Kidney (tissue), 14 donors: Measurements from ENCODE around the gene CASP10. TPM values are rescaled to one million over a fixed set of nuclear protein-coding genes. Genes with fewer than 3 reads are reported as not detected.
"Not testable (repeated sequence)": the region's sequence is repeated elsewhere in the genome, so short reads cannot be mapped to it uniquely, and the experiment has no call there.

Experiments used
- DNase-seq, 5 donors: peaks; one replicate each; pipeline ENCODE4 v3.0.0-alpha.2; 2013 to 2020
- FAIRE-seq: peaks from 2 replicates; lab custom pipeline; 2012; peaks lifted over from hg19 to GRCh38; lab: Jason Lieb, UNC
- H3K27ac ChIP-seq, 2 donors: one replicate each; pipeline ENCODE4 v1.7.0; 2013; ENCODE audit warnings: low read depth in 2 of 2, low read length in 2 of 2, inconsistent platforms in 1 of 2
- H3K27me3 ChIP-seq: one replicate; pipeline ENCODE4 v1.7.1; 2013; ENCODE audit warnings: low read length, inconsistent platforms; ENCODE audit not compliant: control insufficient read depth, insufficient read depth
- H3K36me3 ChIP-seq, 3 donors: one replicate each; pipeline versions ENCODE4 v1.7.0 to v1.7.1; 2013; ENCODE audit warnings: low read length in 3 of 3, control low read depth in 1 of 3, inconsistent platforms in 1 of 3; ENCODE audit not compliant: insufficient read depth in 3 of 3, control insufficient read depth in 2 of 3
- H3K4me1 ChIP-seq, 3 donors: one replicate each; pipeline versions ENCODE4 v1.7.0 to v1.7.1; 2013; ENCODE audit warnings: low read length in 3 of 3, inconsistent platforms in 1 of 3, low read depth in 1 of 3; ENCODE audit not compliant: control insufficient read depth in 2 of 3, insufficient read depth in 2 of 3
- H3K4me3 ChIP-seq, 3 donors: one replicate each; pipeline versions ENCODE4 v1.7.0 to v1.8.1; 2013; ENCODE audit warnings: low read length in 3 of 3, control low read depth in 1 of 3, inconsistent platforms in 1 of 3
- H3K9ac ChIP-seq, 3 donors: one replicate each; pipeline versions ENCODE4 v1.7.0 to v1.7.1; 2013; ENCODE audit warnings: low read length in 3 of 3, control low read depth in 1 of 3, inconsistent platforms in 1 of 3
- H3K9me3 ChIP-seq, 3 donors: one replicate each; pipeline versions ENCODE4 v1.7.0 to v1.7.1; 2013; ENCODE audit warnings: low read length in 3 of 3, control low read depth in 1 of 3, inconsistent platforms in 1 of 3; ENCODE audit not compliant: control insufficient read depth in 2 of 3, insufficient read depth in 1 of 3
- intact Hi-C: fragments of 100-400 bp; cut with DNase I; formaldehyde crosslinking; loops from one replicate; pipeline ENCODE4 v1.11.1; 2022
- polyA plus RNA-seq: library from polyadenylated mRNA; stranded (reverse); fragments of 350-450 nt; fragmentation: Illumina TruSeq; extraction: RNeasy Lipid Tissue Mini Kit (QIAGEN cat#74804); gene quantifications from one replicate; pipeline ENCODE4 v1.2.3, GENCODE V29; 2014; ENCODE audit warnings: low read depth, low replicate concordance; ENCODE audit not compliant: insufficient read depth
- total RNA-seq: library from RNA; stranded (reverse); fragmentation: NEBNext Ultra II Directional; extraction: Animal tissue kit (Norgen Biotek cat#: 25700); gene quantifications from one replicate; pipeline ENCODE4 v1.2.1, GENCODE V29; 2021
- TF ChIP-seq, protein P1 (sequence below): IDR thresholded peaks from 3 replicates; pipeline ENCODE4 v1.5.1; 2012; ENCODE audit warnings: mild to moderate bottlenecking, moderate library complexity, borderline replicate concordance; ENCODE audit not compliant: insufficient read depth; ENCODE audit errors: extremely low read depth
- donor health status: control.
- donor health status: control.
- donor health status: control.
- donor health status: control.
- donor health status: control.
- donor health status: DM: yes; HTN: yes; CAD: no.
- donor health status: Normal renal cell carcinoma (clear cell type).

CASP10 gene
- total and polyA plus RNA-seq, 2 donors from 2014 or later = 4.5 to 24.6 TPM

DNA sequence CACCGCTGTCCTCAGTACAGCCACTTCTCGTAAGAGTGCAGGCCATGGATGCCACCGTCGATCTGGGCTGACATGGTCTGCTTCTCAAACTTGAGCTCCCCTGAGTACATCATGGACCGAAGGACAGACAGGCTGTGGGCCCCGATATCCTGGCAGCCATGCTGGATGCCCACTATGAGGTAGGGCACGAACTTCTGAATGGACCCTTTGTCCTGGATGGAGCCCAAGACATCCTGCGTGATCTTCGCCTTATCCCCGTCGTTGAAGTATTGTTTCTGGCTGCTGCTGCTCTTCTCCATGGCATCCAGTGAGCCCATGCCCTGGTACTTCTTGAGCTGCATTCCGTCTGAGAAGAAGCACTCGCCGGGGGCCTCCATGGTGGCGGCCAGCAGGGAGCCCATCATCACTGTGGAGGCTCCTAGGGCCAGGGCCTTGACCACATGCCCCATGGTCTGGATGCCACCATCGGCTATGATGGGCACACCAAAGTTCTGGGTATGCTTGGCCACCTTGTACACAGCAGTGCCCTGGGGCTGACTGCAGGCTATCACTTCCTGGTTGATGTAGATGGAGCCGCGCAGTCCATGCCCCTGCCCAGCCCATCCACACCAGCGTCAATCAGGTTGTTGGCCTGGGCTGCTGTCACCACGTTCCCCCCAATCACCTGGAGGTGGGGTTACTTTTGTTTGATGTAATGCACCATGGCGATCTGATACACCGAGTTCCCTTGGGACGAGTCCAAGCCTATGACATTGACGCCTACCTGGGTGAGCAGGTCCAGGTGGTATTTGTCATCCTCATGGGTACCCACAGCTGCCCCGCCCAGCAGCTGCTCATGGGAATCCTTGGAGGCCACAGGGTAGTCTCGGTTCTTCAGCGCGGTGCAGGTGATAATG lies 45.2 kb upstream of the CASP10 start:
- TF ChIP-seq, protein P1, sequence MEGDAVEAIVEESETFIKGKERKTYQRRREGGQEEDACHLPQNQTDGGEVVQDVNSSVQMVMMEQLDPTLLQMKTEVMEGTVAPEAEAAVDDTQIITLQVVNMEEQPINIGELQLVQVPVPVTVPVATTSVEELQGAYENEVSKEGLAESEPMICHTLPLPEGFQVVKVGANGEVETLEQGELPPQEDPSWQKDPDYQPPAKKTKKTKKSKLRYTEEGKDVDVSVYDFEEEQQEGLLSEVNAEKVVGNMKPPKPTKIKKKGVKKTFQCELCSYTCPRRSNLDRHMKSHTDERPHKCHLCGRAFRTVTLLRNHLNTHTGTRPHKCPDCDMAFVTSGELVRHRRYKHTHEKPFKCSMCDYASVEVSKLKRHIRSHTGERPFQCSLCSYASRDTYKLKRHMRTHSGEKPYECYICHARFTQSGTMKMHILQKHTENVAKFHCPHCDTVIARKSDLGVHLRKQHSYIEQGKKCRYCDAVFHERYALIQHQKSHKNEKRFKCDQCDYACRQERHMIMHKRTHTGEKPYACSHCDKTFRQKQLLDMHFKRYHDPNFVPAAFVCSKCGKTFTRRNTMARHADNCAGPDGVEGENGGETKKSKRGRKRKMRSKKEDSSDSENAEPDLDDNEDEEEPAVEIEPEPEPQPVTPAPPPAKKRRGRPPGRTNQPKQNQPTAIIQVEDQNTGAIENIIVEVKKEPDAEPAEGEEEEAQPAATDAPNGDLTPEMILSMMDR = no peak
- H3K27me3 ChIP-seq = no peaks in the 10 kb centered on the region
- peaks cover 4 to 35% (median 32%) of the 10 kb centered on the region in 3 donors for H3K36me3 ChIP-seq
- no peak for FAIRE-seq
- H3K9ac ChIP-seq = no peak overlapping the region
- intact Hi-C loops = no loop called here
- H3K4me3 ChIP-seq = no peak overlapping the region
- H3K9me3 ChIP-seq = no peaks in the 10 kb centered on the region
- no peak overlapping the region for H3K27ac ChIP-seq
- no peak for DNase-seq
- peaks cover 0 to 14% (median 0%) of the 10 kb centered on the region in 3 donors for H3K4me1 ChIP-seq

DNA sequence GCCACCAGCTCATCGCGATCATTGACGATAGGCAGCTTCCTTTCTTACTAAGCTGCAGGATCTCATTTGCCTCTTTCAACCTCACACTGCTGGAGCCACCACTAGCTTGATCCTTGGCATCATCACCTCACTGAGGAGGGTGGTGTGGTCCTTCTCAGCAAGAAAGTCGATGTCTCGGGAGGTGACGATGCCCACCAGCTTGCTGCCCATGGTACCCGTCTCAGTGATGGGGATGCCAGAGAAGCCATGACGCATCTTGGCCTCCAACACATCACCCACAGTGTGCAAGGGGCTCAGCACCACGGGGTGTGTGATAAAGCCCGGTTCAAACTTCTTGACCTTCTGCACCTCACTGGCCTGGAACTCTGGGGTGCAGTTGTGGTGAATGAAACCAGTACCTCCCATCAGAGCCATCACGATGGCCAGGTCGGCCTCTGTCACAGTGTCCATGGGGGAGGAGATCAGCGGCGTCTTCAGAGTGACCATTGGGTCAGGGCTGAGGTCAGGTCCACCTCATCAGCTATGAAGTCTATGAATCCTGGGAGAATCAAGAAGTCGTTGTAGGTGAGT lies 44.5 kb upstream of the CASP10 start:
- Histone ChIP-seq H3K27me3 (no peaks in the 10 kb centered on the region), H3K4me3 (no peak overlapping the region), H3K9ac (no peak overlapping the region), H3K4me1 (peaks cover 0 to 9% (median 0%) of the 10 kb centered on the region in 3 donors), H3K27ac (no peak overlapping the region), H3K9me3 (no peaks in the 10 kb centered on the region), H3K36me3 (peaks cover 4 to 30% (median 28%) of the 10 kb centered on the region in 3 donors)
- no peak for FAIRE-seq
- DNase-seq = no peak
- TF ChIP-seq, protein P1 = no peak
- intact Hi-C loops = no loop called here

DNA sequence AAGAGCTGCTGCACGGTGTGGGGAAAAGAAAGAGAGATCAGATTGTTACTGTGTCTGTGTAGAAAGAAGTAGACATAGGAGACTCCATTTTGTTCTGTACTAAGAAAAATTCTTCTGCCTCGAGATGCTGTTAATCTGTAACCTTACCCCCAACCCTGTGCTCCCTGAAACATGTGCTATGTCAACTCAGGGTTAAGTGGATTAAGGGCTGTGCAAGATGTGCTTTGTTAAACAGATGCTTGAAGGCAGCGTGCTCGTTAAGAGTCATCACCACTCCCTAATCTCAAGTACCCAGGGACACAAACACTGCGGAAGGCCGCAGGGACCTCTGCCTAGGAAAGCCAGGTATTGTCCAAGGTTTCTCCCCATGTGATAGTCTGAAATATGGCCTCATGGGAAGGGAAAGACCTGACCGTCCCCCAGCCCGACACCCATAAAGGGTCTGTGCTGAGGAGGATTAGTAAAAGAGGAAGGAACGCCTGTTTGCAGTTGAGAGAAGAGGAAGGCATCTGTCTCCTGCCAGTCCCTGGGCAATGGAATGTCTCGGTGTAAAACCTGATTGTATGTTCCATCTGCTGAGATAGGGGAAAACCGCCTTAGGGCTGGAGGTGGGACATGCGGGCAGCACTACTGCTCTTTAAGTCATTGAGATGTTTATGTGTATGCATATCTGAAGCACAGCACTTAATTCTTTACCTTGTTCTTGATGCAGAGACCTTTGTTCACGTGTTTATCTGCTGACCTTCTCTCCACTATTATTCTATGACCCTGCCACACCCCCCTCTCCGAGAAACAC lies 43.8 kb upstream of the CASP10 start:
- H3K4me3 ChIP-seq, H3K4me1 ChIP-seq, intact Hi-C loops, DNase-seq, H3K27me3 ChIP-seq, H3K9me3 ChIP-seq, FAIRE-seq, H3K27ac ChIP-seq, H3K9ac ChIP-seq: not testable (repeated sequence)
- H3K36me3 ChIP-seq = peaks cover 4 to 30% (median 28%) of the 10 kb centered on the region in 3 donors
